ENCODE results near the gene STAMBP. TPM values are rescaled to one million over a fixed set of nuclear protein-coding genes. Genes with fewer than 3 reads are reported as not detected.

Gene STAMBP
- total and polyA plus RNA-seq, 2 of the 13 experiments (the other 11 are each of a cell fraction or from before 2014, with no cell fraction given) = 49.6 to 53.2 TPM

DNA sequence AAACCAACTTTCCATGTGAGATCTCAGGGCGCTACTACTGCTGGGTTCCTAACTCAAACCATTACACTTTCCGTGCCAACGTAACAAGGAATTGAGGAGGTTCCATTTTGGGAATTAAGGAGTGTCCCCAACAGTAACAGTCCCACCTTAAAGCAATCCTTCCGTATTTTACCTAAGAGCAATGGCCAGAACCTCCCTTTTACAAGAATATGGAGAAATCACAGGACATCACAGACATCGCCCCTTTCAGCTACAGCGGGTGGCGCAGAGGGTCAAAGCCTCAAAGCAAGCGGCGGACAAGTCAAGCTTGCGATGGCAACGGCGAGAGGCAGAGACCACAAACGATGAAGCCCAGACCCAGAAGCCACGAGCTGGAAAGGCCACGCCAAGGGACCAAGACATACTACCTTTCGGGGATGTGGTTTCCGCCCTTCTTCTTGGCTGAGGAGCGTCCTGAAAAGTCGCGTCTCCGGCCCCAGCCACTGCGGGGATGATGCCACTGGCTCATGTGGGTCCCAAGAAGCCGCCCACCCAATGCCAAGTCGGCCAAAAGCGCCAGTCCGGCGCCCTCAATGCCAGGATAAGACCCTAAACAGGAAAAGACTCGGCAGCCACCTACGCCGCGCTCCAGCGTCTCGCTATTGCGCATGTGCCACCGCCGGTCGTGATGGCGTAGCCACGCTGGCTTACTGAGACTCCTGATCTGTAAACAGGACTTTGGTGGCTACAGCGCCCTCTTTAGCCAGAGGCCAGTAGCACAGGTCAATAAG lies 49.1 kb upstream of the STAMBP start, which contains the start of gene DUSP11 (continued):
- no peak for TF ChIP-seq GRHL1 (CRISPR knock-in tag; conservative IDR thresholded peaks at IDR 0.05)
- TF ChIP-seq GPBP1L1 (CRISPR knock-in tag; IDR thresholded peaks at IDR 0.05) = no peak
- TF ChIP-seq, protein P1, sequence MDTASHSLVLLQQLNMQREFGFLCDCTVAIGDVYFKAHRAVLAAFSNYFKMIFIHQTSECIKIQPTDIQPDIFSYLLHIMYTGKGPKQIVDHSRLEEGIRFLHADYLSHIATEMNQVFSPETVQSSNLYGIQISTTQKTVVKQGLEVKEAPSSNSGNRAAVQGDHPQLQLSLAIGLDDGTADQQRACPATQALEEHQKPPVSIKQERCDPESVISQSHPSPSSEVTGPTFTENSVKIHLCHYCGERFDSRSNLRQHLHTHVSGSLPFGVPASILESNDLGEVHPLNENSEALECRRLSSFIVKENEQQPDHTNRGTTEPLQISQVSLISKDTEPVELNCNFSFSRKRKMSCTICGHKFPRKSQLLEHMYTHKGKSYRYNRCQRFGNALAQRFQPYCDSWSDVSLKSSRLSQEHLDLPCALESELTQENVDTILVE (CRISPR knock-in tag; IDR thresholded peaks at IDR 0.05) = no peak
- no peak for TF ChIP-seq ZFP36L1 (CRISPR knock-in tag; IDR thresholded peaks at IDR 0.05)
- TF ChIP-seq ZNF350 (CRISPR knock-in tag; IDR thresholded peaks at IDR 0.05; ENCODE audit: borderline replicate concordance, low read depth) = peak; percentile 95
- TF ChIP-seq ZNF234 (CRISPR knock-in tag; conservative IDR thresholded peaks at IDR 0.05) = no peak
- TF ChIP-seq ZNF335 (CRISPR knock-in tag; IDR thresholded peaks at IDR 0.05) = 0 out of 2 replicates have a peak, but pooled peaks have one; percentile 41
- peak; percentile 58; the same call in 1 of the 2 replicates for TF ChIP-seq TFE3 (CRISPR knock-in tag; IDR thresholded peaks at IDR 0.05)
- TF ChIP-seq GFI1 (CRISPR knock-in tag; IDR thresholded peaks at IDR 0.05; ENCODE audit: borderline replicate concordance) = peak; percentile 68; the same call in 1 of the 2 replicates
- TF ChIP-seq JUNB (CRISPR knock-in tag; IDR thresholded peaks at IDR 0.05; ENCODE audit: borderline replicate concordance) = no peak
- TF ChIP-seq, protein P2, sequence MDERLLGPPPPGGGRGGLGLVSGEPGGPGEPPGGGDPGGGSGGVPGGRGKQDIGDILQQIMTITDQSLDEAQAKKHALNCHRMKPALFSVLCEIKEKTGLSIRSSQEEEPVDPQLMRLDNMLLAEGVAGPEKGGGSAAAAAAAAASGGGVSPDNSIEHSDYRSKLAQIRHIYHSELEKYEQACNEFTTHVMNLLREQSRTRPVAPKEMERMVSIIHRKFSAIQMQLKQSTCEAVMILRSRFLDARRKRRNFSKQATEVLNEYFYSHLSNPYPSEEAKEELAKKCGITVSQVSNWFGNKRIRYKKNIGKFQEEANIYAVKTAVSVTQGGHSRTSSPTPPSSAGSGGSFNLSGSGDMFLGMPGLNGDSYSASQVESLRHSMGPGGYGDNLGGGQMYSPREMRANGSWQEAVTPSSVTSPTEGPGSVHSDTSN (CRISPR knock-in tag; IDR thresholded peaks at IDR 0.05) = no peak
- TF ChIP-seq SNAPC2 (CRISPR knock-in tag; IDR thresholded peaks at IDR 0.05) = peak; percentile 30; the same call in 1 of the 2 replicates
- TF ChIP-seq FOXM1 (CRISPR knock-in tag; IDR thresholded peaks at IDR 0.05) = no peak
- no peak for TF ChIP-seq ETS1 (CRISPR knock-in tag; IDR thresholded peaks at IDR 0.05)
- no peak for TF ChIP-seq ZNF784 (CRISPR knock-in tag; IDR thresholded peaks at IDR 0.05; ENCODE audit: borderline replicate concordance)
- TF ChIP-seq ZBTB21 (CRISPR knock-in tag; IDR thresholded peaks at IDR 0.05) = 0 out of 2 replicates have a peak, but pooled peaks have one; percentile 55
- TF ChIP-seq RAD21 (CRISPR knock-in tag; IDR thresholded peaks at IDR 0.05) = peak; percentile 65
- no peak; the same call in 1 of the 2 replicates for TF ChIP-seq SP5 (CRISPR knock-in tag; IDR thresholded peaks at IDR 0.05; ENCODE audit: borderline replicate concordance, low read depth)
